HG02885 (cell line): ENCODE results near the gene ECT2L.
"Not testable (repeated sequence)": the region's sequence is repeated elsewhere in the genome, so short reads cannot be mapped to it uniquely, and the experiment has no call there.

Experiments
- ATAC-seq: cut with Tn5 transposase; IDR thresholded peaks from one replicate; pipeline ENCODE4 v1.9.1; 2021; ENCODE audit warnings: mild to moderate bottlenecking; ENCODE audit not compliant: unreplicated experiment, poor library complexity

The ECT2L gene

DNA sequence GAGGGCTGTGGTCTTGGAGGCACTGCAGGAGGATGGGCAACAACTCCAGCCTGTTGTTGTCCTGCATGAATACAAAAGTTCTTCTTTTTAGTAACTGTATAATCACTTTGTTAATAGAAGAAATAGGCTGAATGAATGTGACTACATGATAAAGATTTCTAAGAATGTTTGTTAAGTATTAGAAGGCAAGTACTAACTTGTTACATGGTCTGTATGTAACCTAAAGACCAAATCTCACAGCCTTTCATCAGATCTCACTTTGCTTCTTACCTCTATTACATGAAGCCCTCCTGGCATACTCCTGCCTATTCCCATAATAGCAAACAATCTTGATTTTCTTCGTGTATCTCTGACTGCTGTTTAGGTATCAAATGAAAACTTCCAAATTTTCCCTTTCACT, 118.8 kb downstream of the ECT2L start:
- ATAC-seq, result no peak

DNA sequence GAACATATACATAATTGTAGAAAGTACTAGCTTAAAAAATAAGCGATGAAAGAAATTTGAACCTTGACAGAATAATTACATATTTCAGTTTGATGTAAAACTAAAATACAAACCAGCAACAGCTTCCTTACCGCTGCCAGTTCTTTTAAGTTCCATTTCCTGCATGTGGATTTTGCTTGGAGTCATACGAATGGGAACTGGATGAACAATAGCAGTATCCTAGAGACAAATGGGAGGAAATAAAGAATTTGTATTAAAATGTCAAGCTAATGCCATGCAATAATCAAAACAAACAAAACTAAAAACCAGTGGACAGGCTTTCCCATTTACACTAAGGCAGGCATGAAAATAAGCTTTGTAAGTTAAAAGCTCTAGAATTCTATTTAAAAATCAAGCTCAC, 125.0 kb downstream of the ECT2L start:
- no peak for ATAC-seq

DNA sequence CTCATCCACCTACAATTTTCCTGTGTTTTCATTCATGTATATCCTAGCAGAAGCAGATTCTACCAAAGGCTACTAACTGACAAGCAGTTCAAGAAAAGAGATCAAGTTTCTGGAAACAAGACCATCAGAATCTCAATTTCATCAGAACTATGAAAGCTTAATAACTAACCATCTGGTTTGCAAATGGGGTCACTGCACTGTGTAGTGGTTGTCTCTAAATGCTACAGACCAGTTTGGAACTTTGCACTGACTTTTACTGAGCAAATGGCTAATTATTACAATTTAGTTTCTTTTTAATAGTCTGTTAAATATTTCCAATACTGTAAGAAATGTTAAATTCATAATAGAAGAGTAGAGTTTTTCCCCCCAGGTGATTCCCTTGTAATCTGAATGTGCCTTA, 127.7 kb downstream of the ECT2L start:
- no peak for ATAC-seq

DNA sequence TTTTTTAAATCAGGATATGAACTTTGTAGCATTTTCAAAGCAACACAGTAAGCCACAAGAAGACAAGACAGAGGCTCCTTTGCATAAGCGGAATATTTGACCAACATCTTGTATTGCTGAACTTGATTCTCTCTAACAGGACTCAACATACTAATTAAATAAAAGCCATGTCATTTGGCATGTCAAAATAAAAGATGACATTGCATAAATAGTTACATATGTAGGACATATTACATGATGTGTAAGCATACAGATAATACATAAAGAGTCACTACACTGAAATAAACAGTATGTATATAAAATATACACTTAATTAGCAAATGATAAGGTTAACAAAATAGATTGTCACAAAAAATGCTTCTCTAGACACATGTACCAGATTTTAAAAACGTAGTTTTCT, 129.9 kb downstream of the ECT2L start:
- ATAC-seq, result no peak

DNA sequence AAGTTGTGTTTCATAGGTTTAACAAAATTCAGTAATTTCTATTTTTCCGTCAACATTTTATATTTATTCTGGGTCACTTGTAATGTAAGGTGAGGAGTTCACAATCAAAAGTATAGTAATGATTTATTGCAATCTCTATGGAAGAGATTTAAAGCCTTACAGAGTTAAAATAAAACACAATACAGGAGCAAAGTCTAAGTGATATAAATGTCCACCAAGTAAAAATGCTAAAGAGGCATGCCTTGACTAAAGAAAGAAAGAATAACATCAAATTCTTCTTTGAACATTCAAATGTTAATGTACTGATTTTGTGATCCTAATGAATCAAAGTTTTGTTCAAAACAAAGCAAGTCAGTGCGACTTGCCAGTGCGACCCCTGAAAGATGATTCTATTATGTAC, 130.7 kb downstream of the ECT2L start:
- ATAC-seq, result no peak

DNA sequence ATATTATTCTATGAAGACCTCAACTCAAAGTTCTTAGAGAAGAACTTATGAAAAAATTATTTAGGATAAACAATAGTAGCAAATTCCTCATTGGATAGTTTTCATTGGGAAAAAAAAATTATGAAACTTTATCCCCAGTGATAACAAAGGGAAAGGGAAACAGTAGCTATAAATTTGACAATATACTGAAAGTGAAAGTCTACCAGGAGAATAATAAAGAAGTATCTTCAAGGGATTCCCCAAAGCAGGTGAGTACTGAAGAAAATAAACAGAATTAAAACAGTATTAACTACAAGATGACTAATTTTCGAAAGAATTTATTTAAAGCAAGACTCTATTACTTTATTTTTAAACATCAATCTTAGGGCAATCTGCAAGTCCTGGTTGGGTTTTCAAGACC, 135.8 kb downstream of the ECT2L start:
- ATAC-seq, result no peak

DNA sequence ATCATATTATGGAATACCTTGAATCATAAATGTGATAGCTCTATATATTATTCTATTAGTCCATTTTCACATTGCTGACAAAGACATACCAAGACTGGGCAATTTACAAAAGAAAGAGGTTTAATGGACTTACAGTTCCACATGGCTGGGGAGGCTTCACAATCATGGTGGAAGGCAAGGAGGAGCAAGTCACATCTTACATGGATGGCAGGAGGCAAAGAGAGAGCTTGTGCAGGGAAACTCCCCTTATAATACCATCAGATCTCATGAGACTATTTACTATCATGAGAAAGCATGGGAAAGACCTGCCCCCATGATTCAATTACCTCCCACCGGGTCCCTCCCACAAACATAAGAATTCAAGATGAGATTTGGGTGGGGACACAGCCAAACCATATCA, 141.0 kb downstream of the ECT2L start:
- not testable (repeated sequence) for ATAC-seq

DNA sequence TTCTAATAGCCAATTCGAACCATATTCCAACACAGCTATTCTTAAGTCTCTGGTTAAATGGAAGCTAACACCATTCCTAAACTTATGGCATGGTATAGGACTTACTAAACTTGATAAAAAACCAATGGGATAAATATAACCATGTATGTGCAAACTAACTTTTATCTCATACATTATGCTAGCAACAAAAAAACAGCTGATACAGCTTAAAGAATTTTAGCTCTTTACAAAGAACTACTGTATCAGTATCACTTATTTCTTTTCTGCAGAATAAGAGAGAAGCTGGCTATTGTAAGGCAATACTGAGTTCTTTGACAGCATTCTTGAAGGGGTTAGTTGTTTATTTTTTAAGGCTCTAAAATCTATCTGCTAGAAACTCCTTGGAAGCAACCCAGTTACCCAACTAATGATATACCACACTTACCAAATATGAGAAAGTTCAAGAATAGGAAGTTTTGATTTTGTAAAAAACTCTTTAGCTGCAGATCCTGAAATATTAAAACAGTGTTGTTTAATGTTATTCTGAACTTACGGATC, 147.3 kb downstream of the ECT2L start:
- no peak for ATAC-seq

DNA sequence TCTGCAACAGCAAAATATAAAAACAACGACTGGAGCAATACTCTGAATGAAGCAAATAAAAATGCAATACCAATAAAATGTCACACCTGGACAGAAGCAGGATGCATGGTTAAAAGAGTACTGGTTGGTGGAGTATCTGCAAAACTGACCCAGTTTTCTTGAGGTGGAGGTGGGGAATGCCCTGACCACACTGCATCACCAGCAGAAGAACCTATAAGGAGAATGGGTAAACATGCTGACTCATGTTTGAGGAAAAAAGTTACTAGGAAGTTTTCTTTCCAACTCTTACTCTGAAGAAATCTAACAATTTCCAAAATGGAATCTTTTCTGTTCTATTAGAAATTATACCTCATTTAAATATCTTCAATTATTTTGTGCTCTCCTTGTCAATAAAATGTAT, 148.5 kb downstream of the ECT2L start:
- ATAC-seq, result peak; percentile 77

DNA sequence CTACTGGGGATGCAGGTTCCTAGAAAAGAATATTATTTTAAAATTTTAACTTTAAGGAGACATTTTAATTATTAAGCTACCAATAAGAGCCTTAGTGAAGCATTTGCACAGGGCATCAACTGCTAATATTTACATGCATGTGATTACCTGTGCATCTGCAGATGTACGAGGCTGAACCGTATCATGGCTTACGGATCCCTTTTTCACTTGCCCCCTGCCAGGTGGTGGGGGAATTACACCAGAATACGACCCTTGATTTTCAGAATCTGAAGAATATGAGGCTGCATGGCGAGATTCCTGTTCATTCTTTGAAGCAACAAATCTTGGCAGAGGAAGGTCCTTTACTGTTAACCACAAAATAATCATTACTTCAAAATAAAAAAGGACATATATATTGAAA, 149.5 kb downstream of the ECT2L start:
- ATAC-seq, result no peak

DNA sequence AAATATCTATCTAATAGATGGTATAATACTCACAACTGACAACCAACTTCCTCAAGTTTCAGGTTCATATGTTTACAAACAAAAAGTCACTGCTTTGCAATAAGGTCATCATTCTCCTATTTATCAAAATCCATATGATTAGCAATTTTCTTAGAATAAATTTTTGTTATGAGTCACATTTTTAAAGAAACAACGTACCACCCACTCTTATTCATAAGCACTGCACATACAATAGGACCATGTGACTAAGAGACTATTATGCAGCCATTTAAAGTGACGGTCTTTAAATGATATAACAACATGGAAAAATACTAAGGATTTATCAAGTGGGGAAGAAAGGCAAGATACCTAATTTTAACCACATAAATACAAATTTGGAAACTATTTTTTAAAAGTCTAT, 152.1 kb downstream of the ECT2L start:
- no peak for ATAC-seq

DNA sequence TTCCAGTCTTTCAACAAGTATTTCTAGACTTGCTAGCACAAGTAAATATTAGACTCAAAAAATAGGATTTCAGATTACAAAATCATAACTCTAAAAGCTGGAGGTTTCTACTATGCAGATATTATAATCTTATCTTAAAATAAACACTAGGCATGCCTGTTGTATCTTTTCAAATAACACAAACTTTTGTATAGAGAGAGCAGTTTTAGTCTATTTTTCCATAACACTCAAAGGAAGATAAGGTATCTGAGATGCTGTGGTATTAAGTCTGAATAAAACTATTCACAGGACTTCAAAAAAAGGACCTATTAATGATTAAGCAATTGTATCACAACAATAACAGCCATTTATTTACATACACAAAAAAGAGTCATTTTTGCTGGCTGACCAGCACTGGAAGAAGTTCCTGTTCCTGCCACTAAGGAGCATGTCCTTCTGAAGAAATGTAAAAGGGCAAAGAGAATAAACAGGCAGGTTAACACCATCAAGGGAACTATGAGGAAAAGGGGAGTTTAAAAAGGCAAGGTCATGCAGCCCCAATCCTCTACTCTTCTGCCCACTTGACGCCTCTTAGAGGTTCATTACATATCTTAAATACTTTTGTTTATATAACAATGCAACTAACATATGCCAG, 152.8 kb downstream of the ECT2L start:
- ATAC-seq, result no peak

DNA sequence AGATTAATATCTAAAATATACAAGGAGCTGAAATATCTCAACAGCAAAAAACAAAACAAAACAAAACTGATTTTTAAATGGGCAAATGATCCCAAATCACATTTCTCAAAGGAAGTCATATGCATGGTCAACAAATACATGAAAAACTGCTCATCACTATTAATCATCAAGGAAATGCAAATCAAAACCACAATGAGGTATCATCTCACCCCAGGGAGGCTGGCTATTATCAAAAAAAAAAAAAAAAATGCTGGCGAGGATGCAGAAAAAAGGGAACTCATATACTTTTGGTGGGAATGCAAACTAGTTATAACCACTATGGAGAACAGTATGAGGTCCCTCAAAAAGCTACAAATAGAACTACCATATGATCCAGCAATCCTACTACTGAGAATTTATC, 157.6 kb downstream of the ECT2L start:
- ATAC-seq, result no peak
